ENCODE data around the gene INSIG1.

Gene INSIG1

GRCh38 chr7:155265144-155265543 is 32.5 kb upstream of the INSIG1 start:
- DNase-seq (no peak), ATAC-seq (ENCODE audit: insufficient read depth, low read depth) (no peak)
- Histone ChIP-seq H4K20me1 (ENCODE audit: insufficient read depth, low read length) (no peaks in the 10 kb centered on the region), H3K36me3 (ENCODE audit: insufficient read depth, low read length) (no peaks in the 10 kb centered on the region), H3K9ac (ENCODE audit: low read depth, low read length) (no peak overlapping the region), H3K4me1 (ENCODE audit: insufficient read depth, low read length) (no peaks in the 10 kb centered on the region), H3K9me3 (ENCODE audit: insufficient read depth, low read length, severe bottlenecking) (no peaks in the 10 kb centered on the region), H3K27me3 (ENCODE audit: insufficient read depth, low read length, poor library complexity) (peaks cover 3% of the 10 kb centered on the region), H3K79me2 (ENCODE audit: insufficient read depth, low read length) (no peaks in the 10 kb centered on the region), H2AFZ (ENCODE audit: low read depth, low read length) (no peak overlapping the region), H3K4me3 (ENCODE audit: low read depth in 1 of 2, low read length in 2 of 2) (no peak overlapping the region), H3K27ac (ENCODE audit: low read length) (no peak overlapping the region), H3K4me2 (ENCODE audit: insufficient read depth, low read length) (no peak overlapping the region)
- TF ChIP-seq EZH2 (IDR thresholded peaks at IDR 0.05; ENCODE audit: borderline replicate concordance, low read depth, low read length, severe bottlenecking) (no peak), CTCF (IDR thresholded peaks at IDR 0.05; ENCODE audit: borderline replicate concordance, extremely low read depth, low read length, poor library complexity, severe bottlenecking) (no peak)

GRCh38 chr7:155265961-155266360 is 31.7 kb upstream of the INSIG1 start:
- H3K36me3 ChIP-seq (ENCODE audit: insufficient read depth, low read length), result no peaks in the 10 kb centered on the region
- no peak for DNase-seq
- H3K9me3 ChIP-seq (ENCODE audit: insufficient read depth, low read length, severe bottlenecking), result no peaks in the 10 kb centered on the region
- H4K20me1 ChIP-seq (ENCODE audit: insufficient read depth, low read length), result no peaks in the 10 kb centered on the region
- peaks cover 3% of the 10 kb centered on the region for H3K27me3 ChIP-seq (ENCODE audit: insufficient read depth, low read length, poor library complexity)
- H3K4me3 ChIP-seq (ENCODE audit: low read depth in 1 of 2, low read length in 2 of 2), result no peak overlapping the region
- no peak for ATAC-seq (ENCODE audit: insufficient read depth, low read depth)
- H3K4me2 ChIP-seq (ENCODE audit: insufficient read depth, low read length), result no peak overlapping the region
- no peaks in the 10 kb centered on the region for H3K79me2 ChIP-seq (ENCODE audit: insufficient read depth, low read length)
- no peak overlapping the region for H2AFZ ChIP-seq (ENCODE audit: low read depth, low read length)
- TF ChIP-seq EZH2 (IDR thresholded peaks at IDR 0.05; ENCODE audit: borderline replicate concordance, low read depth, low read length, severe bottlenecking), result no peak
- no peak for TF ChIP-seq CTCF (IDR thresholded peaks at IDR 0.05; ENCODE audit: borderline replicate concordance, extremely low read depth, low read length, poor library complexity, severe bottlenecking)
- no peak overlapping the region for H3K9ac ChIP-seq (ENCODE audit: low read depth, low read length)
- H3K4me1 ChIP-seq (ENCODE audit: insufficient read depth, low read length), result no peaks in the 10 kb centered on the region
- H3K27ac ChIP-seq (ENCODE audit: low read length), result no peak overlapping the region

- H3K4me2 ChIP-seq (ENCODE audit: insufficient read depth, low read length), result no peak overlapping the region
- no peak overlapping the region for H3K27ac ChIP-seq (ENCODE audit: low read length)
- no peaks in the 10 kb centered on the region for H3K36me3 ChIP-seq (ENCODE audit: insufficient read depth, low read length)
- H3K9me3 ChIP-seq (ENCODE audit: insufficient read depth, low read length, severe bottlenecking), result no peaks in the 10 kb centered on the region
- no peak for TF ChIP-seq CTCF (IDR thresholded peaks at IDR 0.05; ENCODE audit: borderline replicate concordance, extremely low read depth, low read length, poor library complexity, severe bottlenecking)
- TF ChIP-seq EZH2 (IDR thresholded peaks at IDR 0.05; ENCODE audit: borderline replicate concordance, low read depth, low read length, severe bottlenecking), result no peak
- H2AFZ ChIP-seq (ENCODE audit: low read depth, low read length), result no peak overlapping the region
- H3K9ac ChIP-seq (ENCODE audit: low read depth, low read length), result no peak overlapping the region
- no peaks in the 10 kb centered on the region for H3K4me1 ChIP-seq (ENCODE audit: insufficient read depth, low read length)
- DNase-seq (no peak), ATAC-seq (ENCODE audit: insufficient read depth, low read depth) (no peak)
- H3K4me3 ChIP-seq (ENCODE audit: low read depth in 1 of 2, low read length in 2 of 2), result no peak overlapping the region
- H3K27me3 ChIP-seq (ENCODE audit: insufficient read depth, low read length, poor library complexity), result peaks cover 1% of the 10 kb centered on the region
- no peaks in the 10 kb centered on the region for H4K20me1 ChIP-seq (ENCODE audit: insufficient read depth, low read length)
- H3K79me2 ChIP-seq (ENCODE audit: insufficient read depth, low read length), result no peaks in the 10 kb centered on the region
Measured at GRCh38 chr7:155266440-155266839, 31.2 kb upstream of the INSIG1 start.

GRCh38 chr7:155267023-155267422 is 30.7 kb upstream of the INSIG1 start:
- H3K36me3 ChIP-seq (ENCODE audit: insufficient read depth, low read length), result no peaks in the 10 kb centered on the region
- no peak overlapping the region for H2AFZ ChIP-seq (ENCODE audit: low read depth, low read length)
- ATAC-seq (ENCODE audit: insufficient read depth, low read depth) (no peak), DNase-seq (no peak)
- no peaks in the 10 kb centered on the region for H4K20me1 ChIP-seq (ENCODE audit: insufficient read depth, low read length)
- no peak overlapping the region for H3K9ac ChIP-seq (ENCODE audit: low read depth, low read length)
- no peak overlapping the region for H3K4me3 ChIP-seq (ENCODE audit: low read depth in 1 of 2, low read length in 2 of 2)
- H3K27me3 ChIP-seq (ENCODE audit: insufficient read depth, low read length, poor library complexity), result no peaks in the 10 kb centered on the region
- no peaks in the 10 kb centered on the region for H3K9me3 ChIP-seq (ENCODE audit: insufficient read depth, low read length, severe bottlenecking)
- H3K4me2 ChIP-seq (ENCODE audit: insufficient read depth, low read length), result no peak overlapping the region
- TF ChIP-seq EZH2 (IDR thresholded peaks at IDR 0.05; ENCODE audit: borderline replicate concordance, low read depth, low read length, severe bottlenecking) (no peak), CTCF (IDR thresholded peaks at IDR 0.05; ENCODE audit: borderline replicate concordance, extremely low read depth, low read length, poor library complexity, severe bottlenecking) (no peak)
- no peaks in the 10 kb centered on the region for H3K4me1 ChIP-seq (ENCODE audit: insufficient read depth, low read length)
- no peaks in the 10 kb centered on the region for H3K79me2 ChIP-seq (ENCODE audit: insufficient read depth, low read length)
- H3K27ac ChIP-seq (ENCODE audit: low read length), result no peak overlapping the region

All from DND-41 (cell line).